ENCODE data around the gene GPR107. TPM values are rescaled to one million over a fixed set of nuclear protein-coding genes. Genes with fewer than 3 reads are reported as not detected.
"Not testable (repeated sequence)": the region's sequence is repeated elsewhere in the genome, so short reads cannot be mapped to it uniquely, and the experiment has no call there.

Gene GPR107
- total RNA-seq, 4 donors from 2014 or later, result 19.9 to 34.7 (median 30.8) TPM

- H3K9me3 ChIP-seq, result peaks cover 0 to 5% (median 0%) of the 10 kb centered on the region in 4 donors
- H3K27me3 ChIP-seq, result no peaks in the 10 kb centered on the region
- intact Hi-C loops (cut with DNase I), result no loop called here
- H3K27ac ChIP-seq (replicated peaks in 1 of 4), result peak overlapping the region; percentile 87 to 100 (median 98)
- no peaks in the 10 kb centered on the region for H3K36me3 ChIP-seq
- DNase-seq (ENCODE audit: extremely low spot score), result no peak
- H3K4me3 ChIP-seq, result no peak overlapping the region
- no peak for TF ChIP-seq EP300 (IDR thresholded peaks at IDR 0.05)
- TF ChIP-seq CTCF (IDR thresholded peaks at IDR 0.05), result no peak
- TF ChIP-seq POLR2AphosphoS5 (IDR thresholded peaks at IDR 0.05), result peak in 1 of 2 donors; percentile 28
- TF ChIP-seq POLR2A (IDR thresholded peaks at IDR 0.05; ENCODE audit: low read depth), result no peak
- peaks cover 12 to 89% (median 81%) of the 10 kb centered on the region in 4 donors for H3K4me1 ChIP-seq
- WGBS, result 67% methylated on average over 4 of the region's 4 CpGs
Measured at GRCh38 chr9:130018265-130018664, 35.4 kb upstream of the GPR107 start.

GRCh38 chr9:130020618-130021017, 33.1 kb upstream of the GPR107 start:
- Histone ChIP-seq H3K27ac (replicated peaks in 1 of 4) (peak overlapping the region; percentile 87 to 100 (median 98)), H3K9me3 (peaks cover 0 to 5% (median 0%) of the 10 kb centered on the region in 4 donors), H3K4me3 (no peak overlapping the region), H3K27me3 (no peaks in the 10 kb centered on the region), H3K4me1 (peaks cover 22 to 96% (median 91%) of the 10 kb centered on the region in 4 donors), H3K36me3 (no peaks in the 10 kb centered on the region)
- intact Hi-C loops (cut with DNase I), result no loop called here
- 29% methylated on average over 7 of the region's 7 CpGs for WGBS
- no peak for TF ChIP-seq CTCF (IDR thresholded peaks at IDR 0.05)
- TF ChIP-seq EP300 (IDR thresholded peaks at IDR 0.05), result no peak
- TF ChIP-seq POLR2A (IDR thresholded peaks at IDR 0.05; ENCODE audit: low read depth), result no peak
- TF ChIP-seq POLR2AphosphoS5 (IDR thresholded peaks at IDR 0.05), result no peak
- no peak for DNase-seq (ENCODE audit: extremely low spot score)

GRCh38 chr9:130021123-130021522, 32.6 kb upstream of the GPR107 start:
- WGBS, result 39% methylated on average over 2 of the region's 2 CpGs
- Histone ChIP-seq H3K27ac (replicated peaks in 1 of 4) (peak overlapping the region; percentile 87 to 100 (median 98)), H3K4me1 (peaks cover 24 to 100% (median 95%) of the 10 kb centered on the region in 4 donors)

GRCh38 chr9:130021842-130022241, 31.9 kb upstream of the GPR107 start:
- H3K9me3 ChIP-seq; H3K27me3 ChIP-seq; H3K36me3 ChIP-seq; DNase-seq (ENCODE audit: extremely low spot score); H3K4me3 ChIP-seq; intact Hi-C loops (cut with DNase I): not testable (repeated sequence)
- Histone ChIP-seq H3K27ac (replicated peaks in 1 of 4) (peak overlapping the region; percentile 87 to 100 (median 98)), H3K4me1 (peaks cover 29 to 100% (median 95%) of the 10 kb centered on the region in 4 donors)
- 84% methylated on average over 3 of the region's 3 CpGs for WGBS

More at GRCh38 chr9:130021123-130021522, 32.6 kb upstream of the GPR107 start:
- DNase-seq (ENCODE audit: extremely low spot score), result no peak
- TF ChIP-seq POLR2AphosphoS5 (IDR thresholded peaks at IDR 0.05), result no peak
- no peak for TF ChIP-seq POLR2A (IDR thresholded peaks at IDR 0.05; ENCODE audit: low read depth)
- no peak for TF ChIP-seq EP300 (IDR thresholded peaks at IDR 0.05)
- TF ChIP-seq CTCF (IDR thresholded peaks at IDR 0.05), result no peak
- Histone ChIP-seq H3K9me3 (peaks cover 0 to 2% (median 0%) of the 10 kb centered on the region in 4 donors), H3K36me3 (no peaks in the 10 kb centered on the region), H3K4me3 (no peak overlapping the region), H3K27me3 (no peaks in the 10 kb centered on the region)
- intact Hi-C loops (cut with DNase I), result no loop called here

- Histone ChIP-seq H3K9me3 (no peaks in the 10 kb centered on the region), H3K27me3 (no peaks in the 10 kb centered on the region), H3K4me3 (no peak overlapping the region), H3K27ac (replicated peaks in 1 of 4) (peak overlapping the region; percentile 87 to 100 (median 98)), H3K4me1 (peaks cover 29 to 100% (median 93%) of the 10 kb centered on the region in 4 donors), H3K36me3 (no peaks in the 10 kb centered on the region)
- DNase-seq (ENCODE audit: extremely low spot score), result no peak
- intact Hi-C loops (cut with DNase I), result no loop called here
- TF ChIP-seq POLR2AphosphoS5 (IDR thresholded peaks at IDR 0.05) (no peak), CTCF (IDR thresholded peaks at IDR 0.05) (no peak), POLR2A (IDR thresholded peaks at IDR 0.05; ENCODE audit: low read depth) (no peak), EP300 (IDR thresholded peaks at IDR 0.05) (no peak)
- 78% methylated on average over 8 of the region's 8 CpGs for WGBS
Measured at GRCh38 chr9:130022566-130023143, 31.1 kb upstream of the GPR107 start.

Measured in esophagus muscularis mucosa (tissue), 4 donors.